ENCODE data around the gene RNF125.

The RNF125 gene

GRCh38 chr18:32091724-32092421 lies 73.2 kb downstream of the RNF125 start, which contains the start of gene RNF138:
Gene RNF138 (plus strand): TSS chr18:32091874. CDS start chr18:32092777, 903 bp downstream.
- DNase-seq (ENCODE audit: low read depth): peak; percentile 68
- peak within 1 kb of the TSS; percentile 95 for H3K4me3 ChIP-seq (ENCODE audit: low read depth, low read length)
- no peak for TF ChIP-seq CTCF (IDR thresholded peaks at IDR 0.05; ENCODE audit: low read depth, low read length, missing control alignments)

DNA sequence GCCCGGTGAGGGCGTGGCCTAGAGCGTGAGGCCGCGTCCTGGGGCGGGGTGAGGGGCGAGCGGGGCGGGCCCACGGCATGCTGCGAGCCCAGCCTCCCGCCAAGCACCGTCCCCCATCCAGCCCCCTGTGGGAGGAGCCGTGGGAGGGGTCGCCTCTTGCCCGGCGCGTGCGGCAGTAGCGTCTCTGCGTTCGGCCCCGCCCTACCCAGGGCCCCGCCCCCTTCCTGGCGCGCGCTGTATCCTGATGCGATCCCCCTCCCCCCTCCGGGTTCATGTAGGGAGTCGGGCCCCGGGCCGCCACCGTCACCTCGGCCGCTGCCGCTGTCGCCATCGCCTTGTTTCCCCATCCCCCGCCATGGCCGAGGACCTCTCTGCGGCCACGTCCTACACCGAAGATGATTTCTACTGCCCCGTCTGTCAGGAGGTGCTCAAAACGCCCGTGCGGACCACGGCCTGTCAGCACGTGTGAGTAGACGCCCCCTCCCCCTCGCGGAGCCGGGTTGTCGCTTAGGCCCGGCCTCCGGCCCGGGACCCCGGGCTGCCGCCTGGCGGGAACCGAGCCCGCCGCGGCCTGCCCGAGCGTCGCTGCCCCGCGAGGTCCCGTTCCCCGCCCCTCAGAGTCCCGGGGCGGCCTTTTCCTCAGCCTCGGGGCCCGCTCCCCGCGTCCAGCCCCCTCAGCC lies 73.9 kb downstream of the RNF125 start:
- H3K4me3 ChIP-seq (ENCODE audit: low read depth, low read length): peak overlapping the region; percentile 95
- TF ChIP-seq CTCF (IDR thresholded peaks at IDR 0.05; ENCODE audit: low read depth, low read length, missing control alignments): no peak
- DNase-seq (ENCODE audit: low read depth): peak; percentile 78

GRCh38 chr18:32093102-32093511 lies 74.5 kb downstream of the RNF125 start:
- TF ChIP-seq CTCF (IDR thresholded peaks at IDR 0.05; ENCODE audit: low read depth, low read length, missing control alignments): no peak
- DNase-seq (ENCODE audit: low read depth): peak; percentile 57
- H3K4me3 ChIP-seq (ENCODE audit: low read depth, low read length): peak overlapping the region; percentile 95

- TF ChIP-seq CTCF (IDR thresholded peaks at IDR 0.05; ENCODE audit: low read depth, low read length, missing control alignments): no peak
- DNase-seq (ENCODE audit: low read depth): no peak
- peak overlapping the region; percentile 95 for H3K4me3 ChIP-seq (ENCODE audit: low read depth, low read length)
Observed at GRCh38 chr18:32093523-32093922, 74.9 kb downstream of the RNF125 start.

GRCh38 chr18:32095192-32095899 lies 76.7 kb downstream of the RNF125 start:
- DNase-seq (ENCODE audit: low read depth): no peak
- TF ChIP-seq CTCF (IDR thresholded peaks at IDR 0.05; ENCODE audit: low read depth, low read length, missing control alignments): no peak
- H3K4me3 ChIP-seq (ENCODE audit: low read depth, low read length): no peak overlapping the region

- no peak overlapping the region for H3K4me3 ChIP-seq (ENCODE audit: low read depth, low read length)
- DNase-seq (ENCODE audit: low read depth): no peak
- TF ChIP-seq CTCF (IDR thresholded peaks at IDR 0.05; ENCODE audit: low read depth, low read length, missing control alignments): no peak
Observed at GRCh38 chr18:32095900-32096229, 77.2 kb downstream of the RNF125 start.

Data from GM12864 (cell line).